ENCODE data around the gene MOB4.
A peak's percentile ranks its signal among the peaks of the same experiment; 100 is the strongest.
"Not testable (repeated sequence)": the region's sequence is repeated elsewhere in the genome, so short reads cannot be mapped to it uniquely, and the experiment has no call there.

Gene MOB4

GRCh38 chr2:197515739-197516392 lies at the start of gene MOB4:
TSS of gene MOB4 (plus strand) at chr2:197516066. CDS start at chr2:197516087, 21 bp downstream.
- H3K4me1 Mint-ChIP-seq (ENCODE audit: low read depth), result peaks cover 42% of the 10 kb centered on the region
- H3K9me3 Mint-ChIP-seq (ENCODE audit: low read depth), result no peaks in the 10 kb centered on the region
- peak within 1 kb of the TSS; percentile 99 for H3K4me3 Mint-ChIP-seq
- H3K36me3 Mint-ChIP-seq, result peaks cover 3% of the 10 kb centered on the region
- H3K27ac Mint-ChIP-seq, result peak within 1 kb of the TSS; percentile 91
- no peaks in the 10 kb centered on the region for H3K27me3 Mint-ChIP-seq

- Mint-ChIP-seq H3K4me1 (ENCODE audit: low read depth) (peaks cover 3% of the 10 kb centered on the region), H3K4me3 (no peak overlapping the region), H3K9me3 (ENCODE audit: low read depth) (no peaks in the 10 kb centered on the region), H3K27me3 (no peaks in the 10 kb centered on the region), H3K36me3 (peaks cover 6% of the 10 kb centered on the region), H3K27ac (no peak overlapping the region)
Observed at GRCh38 chr2:197472166-197472565, 43.7 kb upstream of the MOB4 start.

- Mint-ChIP-seq H3K27ac (no peak overlapping the region), H3K4me3 (no peak overlapping the region), H3K4me1 (ENCODE audit: low read depth) (peaks cover 2% of the 10 kb centered on the region), H3K36me3 (peaks cover 25% of the 10 kb centered on the region), H3K9me3 (ENCODE audit: low read depth) (no peaks in the 10 kb centered on the region), H3K27me3 (no peaks in the 10 kb centered on the region)
Observed at GRCh38 chr2:197477797-197478196, 38.1 kb upstream of the MOB4 start.

- Mint-ChIP-seq H3K27ac (no peak overlapping the region), H3K4me1 (ENCODE audit: low read depth) (peaks cover 2% of the 10 kb centered on the region), H3K9me3 (ENCODE audit: low read depth) (no peaks in the 10 kb centered on the region), H3K27me3 (no peaks in the 10 kb centered on the region), H3K36me3 (peaks cover 30% of the 10 kb centered on the region), H3K4me3 (no peak overlapping the region)
Observed at GRCh38 chr2:197480165-197481036, 35.5 kb upstream of the MOB4 start.

- not testable (repeated sequence) for H3K4me1 Mint-ChIP-seq (ENCODE audit: low read depth); H3K9me3 Mint-ChIP-seq (ENCODE audit: low read depth); H3K27me3 Mint-ChIP-seq; H3K4me3 Mint-ChIP-seq
- Mint-ChIP-seq H3K27ac (peak overlapping the region; percentile 34), H3K36me3 (peaks cover 32% of the 10 kb centered on the region)
Observed at GRCh38 chr2:197484248-197484647, 31.6 kb upstream of the MOB4 start.

GRCh38 chr2:197486175-197486574 lies 29.7 kb upstream of the MOB4 start:
- H3K9me3 Mint-ChIP-seq (ENCODE audit: low read depth), result peaks cover 4% of the 10 kb centered on the region

GRCh38 chr2:197487385-197487784 lies 28.5 kb upstream of the MOB4 start:
- H3K4me3 Mint-ChIP-seq, result peak overlapping the region; percentile 23
- peaks cover 4% of the 10 kb centered on the region for H3K9me3 Mint-ChIP-seq (ENCODE audit: low read depth)
- H3K27ac Mint-ChIP-seq, result peak overlapping the region; percentile 41
- H3K27me3 Mint-ChIP-seq, result no peaks in the 10 kb centered on the region
- H3K4me1 Mint-ChIP-seq (ENCODE audit: low read depth), result peaks cover 9% of the 10 kb centered on the region
- peaks cover 30% of the 10 kb centered on the region for H3K36me3 Mint-ChIP-seq

More at GRCh38 chr2:197486175-197486574, 29.7 kb upstream of the MOB4 start:
- Mint-ChIP-seq H3K4me1 (ENCODE audit: low read depth) (peaks cover 9% of the 10 kb centered on the region), H3K27ac (peak overlapping the region; percentile 41), H3K36me3 (peaks cover 29% of the 10 kb centered on the region), H3K4me3 (peak overlapping the region; percentile 23), H3K27me3 (no peaks in the 10 kb centered on the region)

- Mint-ChIP-seq H3K27ac (peak overlapping the region; percentile 97), H3K4me1 (ENCODE audit: low read depth) (peaks cover 47% of the 10 kb centered on the region), H3K27me3 (no peaks in the 10 kb centered on the region), H3K36me3 (peaks cover 44% of the 10 kb centered on the region), H3K4me3 (peak overlapping the region; percentile 100), H3K9me3 (ENCODE audit: low read depth) (no peaks in the 10 kb centered on the region)
Observed at GRCh38 chr2:197495433-197496134, 20.3 kb upstream of the MOB4 start.

- Mint-ChIP-seq H3K27me3 (no peaks in the 10 kb centered on the region), H3K9me3 (ENCODE audit: low read depth) (no peaks in the 10 kb centered on the region), H3K36me3 (peaks cover 45% of the 10 kb centered on the region), H3K27ac (peak overlapping the region; percentile 97), H3K4me1 (ENCODE audit: low read depth) (peaks cover 50% of the 10 kb centered on the region), H3K4me3 (peak overlapping the region; percentile 100)
Observed at GRCh38 chr2:197496695-197497094, 19.2 kb upstream of the MOB4 start.

- no peaks in the 10 kb centered on the region for H3K9me3 Mint-ChIP-seq (ENCODE audit: low read depth)
- H3K27ac Mint-ChIP-seq, result peak overlapping the region; percentile 97
- H3K4me1 Mint-ChIP-seq (ENCODE audit: low read depth), result peaks cover 54% of the 10 kb centered on the region
- H3K27me3 Mint-ChIP-seq, result no peaks in the 10 kb centered on the region
- H3K36me3 Mint-ChIP-seq, result peaks cover 48% of the 10 kb centered on the region
- H3K4me3 Mint-ChIP-seq, result peak overlapping the region; percentile 100
Observed at GRCh38 chr2:197497326-197497725, 18.5 kb upstream of the MOB4 start.

GRCh38 chr2:197498235-197498936 lies 17.5 kb upstream of the MOB4 start:
- no peaks in the 10 kb centered on the region for H3K9me3 Mint-ChIP-seq (ENCODE audit: low read depth)
- peak overlapping the region; percentile 97 for H3K27ac Mint-ChIP-seq
- H3K4me1 Mint-ChIP-seq (ENCODE audit: low read depth), result peaks cover 57% of the 10 kb centered on the region
- no peaks in the 10 kb centered on the region for H3K27me3 Mint-ChIP-seq
- H3K4me3 Mint-ChIP-seq, result peak overlapping the region; percentile 100
- peaks cover 47% of the 10 kb centered on the region for H3K36me3 Mint-ChIP-seq

- peak overlapping the region; percentile 97 for H3K27ac Mint-ChIP-seq
- H3K36me3 Mint-ChIP-seq, result peaks cover 47% of the 10 kb centered on the region
- peaks cover 59% of the 10 kb centered on the region for H3K4me1 Mint-ChIP-seq (ENCODE audit: low read depth)
- H3K27me3 Mint-ChIP-seq, result no peaks in the 10 kb centered on the region
- H3K4me3 Mint-ChIP-seq, result peak overlapping the region; percentile 100
- no peaks in the 10 kb centered on the region for H3K9me3 Mint-ChIP-seq (ENCODE audit: low read depth)
Observed at GRCh38 chr2:197498937-197499593, 16.8 kb upstream of the MOB4 start.

GRCh38 chr2:197499594-197500502 lies 16.0 kb upstream of the MOB4 start, which contains the start of the genes HSPD1 and HSPE1:
TSS of gene HSPD1 (minus strand) at chr2:197499840. CDS start at chr2:197498848, 992 bp downstream.
TSS of gene HSPE1 (plus strand) at chr2:197500379. CDS start at chr2:197500437, 58 bp downstream.
- H3K27me3 Mint-ChIP-seq, result no peaks in the 10 kb centered on the region
- peaks cover 47% of the 10 kb centered on the region for H3K36me3 Mint-ChIP-seq
- H3K4me3 Mint-ChIP-seq, result peak within 1 kb of the TSS; percentile 100
- H3K4me1 Mint-ChIP-seq (ENCODE audit: low read depth), result peaks cover 53% of the 10 kb centered on the region
- peak within 1 kb of the TSS; percentile 97 for H3K27ac Mint-ChIP-seq
- H3K9me3 Mint-ChIP-seq (ENCODE audit: low read depth), result no peaks in the 10 kb centered on the region
